Kidney (tissue), 22 donors: Measurements from ENCODE around the gene CLIC2. TPM values are rescaled to one million over a fixed set of nuclear protein-coding genes. Genes with fewer than 3 reads are reported as not detected.
"Not testable (repeated sequence)": the region's sequence is repeated elsewhere in the genome, so short reads cannot be mapped to it uniquely, and the experiment has no call there.

Experiments
- DNase-seq, 5 donors: peaks; one replicate each; pipeline ENCODE4 v3.0.0-alpha.2; 2013 to 2020
- FAIRE-seq: peaks from 2 replicates; lab custom pipeline; 2012; peaks lifted over from hg19 to GRCh38; lab: Jason Lieb, UNC
- H3K27ac ChIP-seq, 2 donors: one replicate each; pipeline ENCODE4 v1.7.0; 2013; ENCODE audit warnings: low read depth in 2 of 2, low read length in 2 of 2, inconsistent platforms in 1 of 2
- H3K27me3 ChIP-seq: one replicate; pipeline ENCODE4 v1.7.1; 2013; ENCODE audit warnings: low read length, inconsistent platforms; ENCODE audit not compliant: control insufficient read depth, insufficient read depth
- H3K36me3 ChIP-seq, 3 donors: one replicate each; pipeline versions ENCODE4 v1.7.0 to v1.7.1; 2013; ENCODE audit warnings: low read length in 3 of 3, control low read depth in 1 of 3, inconsistent platforms in 1 of 3; ENCODE audit not compliant: insufficient read depth in 3 of 3, control insufficient read depth in 2 of 3
- H3K4me1 ChIP-seq, 3 donors: one replicate each; pipeline versions ENCODE4 v1.7.0 to v1.7.1; 2013; ENCODE audit warnings: low read length in 3 of 3, inconsistent platforms in 1 of 3, low read depth in 1 of 3; ENCODE audit not compliant: control insufficient read depth in 2 of 3, insufficient read depth in 2 of 3
- H3K4me3 ChIP-seq, 3 donors: one replicate each; pipeline versions ENCODE4 v1.7.0 to v1.8.1; 2013; ENCODE audit warnings: low read length in 3 of 3, control low read depth in 1 of 3, inconsistent platforms in 1 of 3
- H3K9ac ChIP-seq, 3 donors: one replicate each; pipeline versions ENCODE4 v1.7.0 to v1.7.1; 2013; ENCODE audit warnings: low read length in 3 of 3, control low read depth in 1 of 3, inconsistent platforms in 1 of 3
- H3K9me3 ChIP-seq, 3 donors: one replicate each; pipeline versions ENCODE4 v1.7.0 to v1.7.1; 2013; ENCODE audit warnings: low read length in 3 of 3, control low read depth in 1 of 3, inconsistent platforms in 1 of 3; ENCODE audit not compliant: control insufficient read depth in 2 of 3, insufficient read depth in 1 of 3
- CTCF ChIP-seq: IDR thresholded peaks from 3 replicates; pipeline ENCODE4 v1.5.1; 2012; ENCODE audit warnings: mild to moderate bottlenecking, moderate library complexity, borderline replicate concordance; ENCODE audit not compliant: insufficient read depth; ENCODE audit errors: extremely low read depth
- intact Hi-C: fragments of 100-400 bp; cut with DNase I; formaldehyde crosslinking; loops from one replicate; pipeline ENCODE4 v1.11.1; 2022
- long read RNA-seq, 10 donors: library from polyadenylated mRNA in 1 of 10; unstranded in 1 of 10; transcript quantifications; one replicate each; pipeline ENCODE4 v2.0.0 and lab custom pipeline, GENCODE V29; 2021 to 2026
- polyA plus RNA-seq: library from polyadenylated mRNA; stranded (reverse); fragments of 350-450 nt; fragmentation: Illumina TruSeq; extraction: RNeasy Lipid Tissue Mini Kit (QIAGEN cat#74804); gene quantifications from one replicate; pipeline ENCODE4 v1.2.3, GENCODE V29; 2014; ENCODE audit warnings: low read depth, low replicate concordance; ENCODE audit not compliant: insufficient read depth
- total RNA-seq: library from RNA; stranded (reverse); fragmentation: NEBNext Ultra II Directional; extraction: Animal tissue kit (Norgen Biotek cat#: 25700); gene quantifications from one replicate; pipeline ENCODE4 v1.2.1, GENCODE V29; 2021
- donor health status: control.
- donor health status: control.
- donor health status: control.
- donor health status: control.
- donor health status: control.
- donor health status: DM: yes; HTN: yes; CAD: no.
- donor health status: Normal renal cell carcinoma (clear cell type).

The CLIC2 gene
- total RNA-seq (22.8 TPM), polyA plus RNA-seq (7.3 TPM)
- long read RNA-seq, donor 1, partial matches to known transcripts: 96 of 96 reads
- long read RNA-seq, donor 1, other reads (novel, unspliced or antisense): 0 of 96 reads
- long read RNA-seq, donor 2, partial matches to known transcripts: 5 of 9 reads
- long read RNA-seq, donor 2, other reads (novel, unspliced or antisense): 0 of 9 reads
- long read RNA-seq, donor 3, partial matches to known transcripts: 0 of 1 reads
- long read RNA-seq, donor 3, other reads (novel, unspliced or antisense): 0 of 1 reads
- long read RNA-seq, donor 4, partial matches to known transcripts: 5 of 6 reads
- long read RNA-seq, donor 4, other reads (novel, unspliced or antisense): 0 of 6 reads
- long read RNA-seq, donor 5: 0 reads
- long read RNA-seq, donor 6, partial matches to known transcripts: 0 of 3 reads
- long read RNA-seq, donor 6, other reads (novel, unspliced or antisense): 0 of 3 reads
- long read RNA-seq, donor 7, transcript CLIC2-202 (6 exons, 2,655 nt): major isoform, 5 of 5 reads
- long read RNA-seq, donor 7, partial matches to known transcripts: 0 of 5 reads
- long read RNA-seq, donor 7, other reads (novel, unspliced or antisense): 0 of 5 reads
- long read RNA-seq, donor 8: 0 reads
- long read RNA-seq, donor 9: 0 reads
- long read RNA-seq, donor 10: 0 reads

- Histone ChIP-seq H3K36me3 (no peaks in the 10 kb centered on the region), H3K9me3 (no peaks in the 10 kb centered on the region), H3K4me1 (no peaks in the 10 kb centered on the region), H3K4me3 (peak within 1 kb of the TSS in 2 of 3 donors; percentile 23 to 28), H3K27ac (peak within 1 kb of the TSS in 1 of 2 donors; percentile 28), H3K9ac (no peak within 1 kb of the TSS), H3K27me3 (no peaks in the 10 kb centered on the region)
- no peak for FAIRE-seq
- peak in 2 of 5 donors; percentile 19 to 79 for DNase-seq
- no peak for TF ChIP-seq CTCF
- intact Hi-C loops: no loop called here
Measured at GRCh38 chrX:155334486-155335336, at the start of gene CLIC2. TSS of gene CLIC2 (minus strand) at chrX:155334614. CDS start at chrX:155334427, 187 bp downstream.

- H3K27me3 ChIP-seq, H3K27ac ChIP-seq, H3K4me3 ChIP-seq, FAIRE-seq, H3K4me1 ChIP-seq, H3K36me3 ChIP-seq, H3K9ac ChIP-seq, DNase-seq, H3K9me3 ChIP-seq, intact Hi-C loops: not testable (repeated sequence)
Measured at GRCh38 chrX:155382529-155382967, 48.1 kb upstream of the CLIC2 start.

- H3K27me3 ChIP-seq, DNase-seq, H3K36me3 ChIP-seq, H3K4me3 ChIP-seq, FAIRE-seq, H3K4me1 ChIP-seq, H3K27ac ChIP-seq, H3K9ac ChIP-seq, intact Hi-C loops, H3K9me3 ChIP-seq: not testable (repeated sequence)
Measured at GRCh38 chrX:155381843-155382528, 47.6 kb upstream of the CLIC2 start, which contains the start of gene F8A2. TSS of gene F8A2 (plus strand) at chrX:155382095. CDS start at chrX:155382115, 20 bp downstream.

- H3K4me1 ChIP-seq, DNase-seq, H3K4me3 ChIP-seq, H3K9ac ChIP-seq, intact Hi-C loops, H3K27ac ChIP-seq, H3K9me3 ChIP-seq, H3K27me3 ChIP-seq, H3K36me3 ChIP-seq, FAIRE-seq: not testable (repeated sequence)
Measured at GRCh38 chrX:155379802-155380201, 45.4 kb upstream of the CLIC2 start.

- H3K27ac ChIP-seq, H3K9ac ChIP-seq, H3K36me3 ChIP-seq, DNase-seq, FAIRE-seq, H3K4me1 ChIP-seq, intact Hi-C loops, H3K9me3 ChIP-seq, H3K4me3 ChIP-seq, H3K27me3 ChIP-seq: not testable (repeated sequence)
Measured at GRCh38 chrX:155373777-155374458, 39.5 kb upstream of the CLIC2 start.

GRCh38 chrX:155363712-155364111 is 29.3 kb upstream of the CLIC2 start:
- not testable (repeated sequence) for H3K9ac ChIP-seq, FAIRE-seq, H3K9me3 ChIP-seq

More at GRCh38 chrX:155363712-155364111, 29.3 kb upstream of the CLIC2 start:
- H3K27me3 ChIP-seq, DNase-seq, H3K27ac ChIP-seq, H3K4me3 ChIP-seq, H3K36me3 ChIP-seq, H3K4me1 ChIP-seq, intact Hi-C loops: not testable (repeated sequence)
